Measurements from ENCODE around the gene ANXA10.
"Not testable (repeated sequence)": the region's sequence is repeated elsewhere in the genome, so short reads cannot be mapped to it uniquely, and the experiment has no call there.

Gene ANXA10, protein sequence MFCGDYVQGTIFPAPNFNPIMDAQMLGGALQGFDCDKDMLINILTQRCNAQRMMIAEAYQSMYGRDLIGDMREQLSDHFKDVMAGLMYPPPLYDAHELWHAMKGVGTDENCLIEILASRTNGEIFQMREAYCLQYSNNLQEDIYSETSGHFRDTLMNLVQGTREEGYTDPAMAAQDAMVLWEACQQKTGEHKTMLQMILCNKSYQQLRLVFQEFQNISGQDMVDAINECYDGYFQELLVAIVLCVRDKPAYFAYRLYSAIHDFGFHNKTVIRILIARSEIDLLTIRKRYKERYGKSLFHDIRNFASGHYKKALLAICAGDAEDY

DNA sequence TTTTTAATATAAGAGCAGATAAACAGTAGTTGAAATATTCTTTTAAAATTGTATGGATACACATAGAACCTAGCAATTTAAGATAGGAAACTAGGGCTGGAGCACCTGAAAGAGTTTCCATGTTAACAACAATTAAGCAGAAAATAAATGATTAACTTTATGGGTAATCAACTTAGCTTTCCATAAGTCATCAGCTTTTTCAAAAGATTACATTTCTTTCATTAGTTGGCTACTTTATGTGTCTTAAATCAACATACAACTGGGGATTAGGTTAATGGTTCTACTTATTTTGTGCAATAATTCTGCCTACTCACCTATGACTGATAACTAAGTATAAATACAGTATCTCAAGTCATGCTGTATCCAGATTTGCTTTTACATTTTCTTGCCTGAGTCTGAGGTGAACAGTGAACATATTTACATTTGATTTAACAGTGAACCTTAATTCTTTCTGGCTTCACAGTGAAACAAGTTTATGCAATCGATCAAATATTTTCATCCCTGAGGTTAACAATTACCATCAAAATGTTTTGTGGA, at the start of gene ANXA10:
TSS of gene ANXA10 (plus strand) at position 362 of the 537 bp plus-strand sequence. CDS start at position 526, 164 bp downstream.
- DNase-seq (no peak), ATAC-seq (no peak)

DNA sequence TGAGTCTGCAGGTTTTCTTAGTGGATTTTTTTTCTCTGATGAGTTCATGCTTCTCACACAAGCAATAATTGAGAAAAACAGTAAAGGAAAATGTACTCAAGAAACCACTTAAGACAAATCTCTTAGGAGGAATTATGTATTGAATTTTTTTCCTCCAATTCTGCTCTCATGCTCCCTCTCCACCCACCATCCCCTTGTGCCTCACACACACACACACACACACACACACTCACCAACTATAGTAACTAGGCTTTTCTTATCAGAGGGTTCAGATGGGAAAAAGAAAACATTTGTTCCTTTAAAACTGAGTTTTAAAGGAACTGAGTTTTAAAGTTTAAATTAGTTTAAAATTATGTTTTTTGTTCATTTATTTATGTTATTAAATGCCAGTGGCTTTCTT, 47.0 kb upstream of the ANXA10 start:
- DNase-seq (no peak), ATAC-seq (no peak)

DNA sequence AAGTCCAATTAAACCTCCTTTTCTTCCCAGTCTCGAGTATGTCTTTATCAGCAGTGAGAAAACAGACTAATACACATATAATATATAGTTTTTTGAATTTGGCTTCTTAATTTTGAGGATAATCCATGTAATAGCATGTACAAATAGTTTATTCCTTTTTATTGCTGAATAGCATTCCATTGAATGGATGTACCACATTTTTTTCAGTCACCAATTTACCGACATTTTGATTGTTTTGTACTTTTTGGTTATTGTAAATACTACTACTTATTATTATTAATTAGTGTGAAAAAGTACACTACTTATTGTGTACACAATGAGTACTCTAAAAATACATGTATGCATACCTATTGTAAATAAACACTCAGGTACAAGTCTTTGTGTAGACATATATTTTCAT, 42.3 kb upstream of the ANXA10 start:
- ATAC-seq (no peak), DNase-seq (no peak)

DNA sequence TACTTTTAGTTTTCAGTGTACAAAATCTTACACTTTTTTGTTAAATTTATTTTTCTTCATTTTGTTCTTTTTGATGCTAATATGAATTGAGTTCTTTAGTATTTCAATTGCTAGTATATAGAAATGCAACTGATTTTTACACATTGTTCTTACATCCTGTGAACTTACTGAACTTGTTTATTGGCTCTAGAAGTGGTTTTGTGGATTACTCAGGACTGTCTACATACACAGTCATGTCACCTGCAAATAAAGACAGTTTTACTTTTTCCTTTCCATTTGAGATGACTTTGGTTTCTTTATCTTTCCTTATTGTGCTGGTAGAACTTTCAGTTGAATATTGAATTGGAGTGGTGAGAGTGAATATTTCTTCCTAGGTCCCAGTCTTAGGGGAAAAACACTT, 40.8 kb upstream of the ANXA10 start:
- no peak for DNase-seq
- no peak for ATAC-seq

DNA sequence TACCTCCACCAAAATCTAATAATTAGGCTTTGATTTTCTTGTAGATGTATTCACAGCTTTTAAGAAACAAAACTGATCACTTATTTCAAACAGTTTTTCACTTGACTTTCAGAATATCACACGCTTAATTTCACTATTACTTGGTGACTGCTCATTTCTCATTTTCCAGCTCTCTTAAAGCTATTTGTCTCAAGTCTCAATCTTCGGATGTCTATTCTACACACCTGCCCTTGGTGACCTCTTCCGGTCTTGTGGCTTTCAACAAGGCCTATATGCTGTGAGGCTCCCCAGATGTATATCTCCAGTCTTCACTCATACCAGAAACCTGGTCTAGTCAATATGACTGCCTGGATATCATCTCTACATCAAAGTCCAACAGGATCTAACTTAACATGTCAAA, 34.9 kb upstream of the ANXA10 start:
- ATAC-seq, result no peak
- no peak for DNase-seq

DNA sequence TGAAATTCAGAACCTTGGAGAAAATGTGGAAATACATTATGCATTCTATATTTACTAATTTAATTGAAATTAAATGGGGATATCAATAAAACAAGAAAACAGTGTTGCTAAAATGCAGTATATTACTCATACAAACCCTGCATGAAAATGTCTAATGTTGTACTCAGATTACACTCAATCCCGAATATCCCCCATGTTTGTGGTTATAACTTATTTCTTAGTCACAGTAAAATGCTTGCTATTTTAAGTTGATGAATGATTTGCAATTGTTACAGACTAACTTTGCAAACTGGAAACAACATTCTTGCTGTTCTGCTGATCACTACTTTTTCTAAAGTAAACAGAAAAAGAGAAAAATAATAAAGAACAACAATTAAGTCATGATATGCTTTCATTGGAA, 33.1 kb upstream of the ANXA10 start:
- no peak for ATAC-seq
- no peak for DNase-seq

DNA sequence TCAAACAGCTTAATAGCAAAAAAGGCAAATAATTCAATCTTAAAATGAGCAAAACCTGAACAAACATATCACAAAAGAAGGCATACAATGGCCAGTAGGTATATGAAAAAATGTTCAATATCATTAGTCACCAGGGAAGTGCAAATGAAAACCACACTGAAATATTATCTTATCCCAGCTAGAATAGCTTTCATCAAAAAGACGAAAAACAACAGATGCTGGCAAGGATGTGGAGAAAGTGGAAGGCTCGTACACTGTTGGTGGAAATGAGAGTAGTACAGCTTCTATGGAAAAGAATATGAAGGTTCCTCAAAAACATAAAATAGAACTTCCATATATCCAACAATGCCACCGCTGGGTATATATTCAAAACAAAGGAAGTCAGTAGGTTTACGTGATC, 29.3 kb upstream of the ANXA10 start:
- ATAC-seq, result no peak

DNA sequence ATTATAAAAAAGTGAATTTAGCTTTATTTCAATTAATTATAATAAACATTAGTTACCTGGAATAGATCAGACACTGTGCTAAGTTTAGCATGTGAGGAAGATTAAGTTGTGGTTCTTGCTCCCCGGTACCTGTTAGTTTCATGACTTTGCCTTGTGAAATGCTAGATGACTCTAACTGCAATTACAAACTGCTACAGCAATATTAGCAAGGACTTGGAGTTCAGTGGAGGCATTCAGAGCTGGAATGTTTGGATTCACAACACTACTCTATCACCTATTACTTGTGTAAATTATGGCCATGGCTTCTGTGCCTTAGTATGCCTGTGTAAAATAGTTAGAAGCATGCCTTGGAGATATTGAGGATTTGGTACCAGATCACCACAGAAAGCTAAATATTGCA, 21.4 kb upstream of the ANXA10 start:
- ATAC-seq, result no peak
- DNase-seq, result no peak

More for the DNA sequence above, 29.3 kb upstream of the ANXA10 start:
- no peak for DNase-seq

DNA sequence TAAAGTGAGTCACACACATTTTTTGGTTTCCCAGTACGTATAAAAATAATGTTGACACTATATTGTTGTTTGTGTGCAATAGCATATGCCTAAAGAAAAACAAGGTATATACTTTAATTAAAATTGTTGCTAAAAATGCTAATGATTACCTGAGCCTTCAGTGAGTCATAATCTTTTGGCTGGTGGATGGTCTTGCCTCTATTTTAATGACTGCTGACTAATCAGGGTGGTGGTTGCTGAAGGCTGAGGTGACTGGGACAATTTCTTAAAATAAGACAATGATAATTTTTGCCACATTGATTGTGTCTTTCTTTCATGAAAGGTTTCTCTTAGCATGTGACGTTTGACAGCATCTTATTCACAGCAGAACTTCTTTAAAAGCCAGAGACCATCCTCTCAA, 21.0 kb upstream of the ANXA10 start:
- DNase-seq (no peak), ATAC-seq (no peak)

DNA sequence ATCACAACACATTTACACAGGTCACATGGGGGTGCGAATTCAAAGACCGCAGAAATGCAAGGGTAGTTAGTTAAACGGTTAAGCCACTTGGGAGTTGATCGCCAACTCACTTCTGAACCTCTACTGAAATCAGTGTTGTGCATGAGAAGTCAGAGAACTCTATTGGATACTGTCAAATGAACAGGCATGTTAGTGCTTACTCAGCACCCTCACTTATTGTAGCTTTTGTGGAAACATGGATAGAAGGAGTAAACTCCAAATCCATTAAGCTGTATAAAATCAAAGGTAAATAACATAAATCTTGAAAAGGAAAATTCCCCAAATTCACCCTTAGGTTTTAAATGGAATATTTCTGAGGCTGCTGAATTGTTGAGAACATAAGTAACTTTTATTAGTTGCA, 17.5 kb upstream of the ANXA10 start:
- no peak for ATAC-seq
- no peak for DNase-seq

DNA sequence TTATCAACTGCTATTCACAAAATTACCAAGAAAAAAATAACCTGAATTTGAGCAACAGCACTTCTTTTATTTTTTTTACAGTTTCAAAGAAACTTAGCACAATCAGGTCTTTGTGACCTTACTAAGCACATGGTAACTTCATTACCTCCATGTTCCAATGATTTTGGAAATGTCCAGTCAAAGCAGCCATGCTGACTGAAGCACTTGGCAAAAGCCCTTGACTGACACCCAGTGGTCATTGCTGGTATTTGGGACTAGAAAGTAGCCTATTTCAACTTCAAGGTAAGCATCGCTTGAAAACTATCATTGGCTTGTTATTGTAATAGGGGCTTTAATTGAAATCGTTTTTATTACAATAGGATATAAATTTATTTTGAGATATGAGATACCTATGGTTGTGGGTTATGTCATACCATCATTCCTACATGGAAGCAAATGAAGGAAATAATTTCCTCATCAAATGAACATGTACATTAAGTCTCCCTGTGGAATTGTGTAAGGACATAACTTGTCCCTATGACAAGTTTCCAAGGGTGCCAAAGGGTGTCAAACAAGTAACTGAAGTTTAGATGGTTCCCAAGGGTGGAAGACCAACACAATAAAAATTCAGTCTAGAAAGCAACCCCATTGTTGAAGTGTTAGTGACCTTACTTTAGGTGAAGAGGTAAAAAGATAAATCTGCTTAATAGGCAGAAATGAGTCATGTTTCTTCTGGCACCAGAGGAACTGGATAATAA, 15.2 kb upstream of the ANXA10 start:
- peak; percentile 59 for DNase-seq
- ATAC-seq, result peak; percentile 57

DNA sequence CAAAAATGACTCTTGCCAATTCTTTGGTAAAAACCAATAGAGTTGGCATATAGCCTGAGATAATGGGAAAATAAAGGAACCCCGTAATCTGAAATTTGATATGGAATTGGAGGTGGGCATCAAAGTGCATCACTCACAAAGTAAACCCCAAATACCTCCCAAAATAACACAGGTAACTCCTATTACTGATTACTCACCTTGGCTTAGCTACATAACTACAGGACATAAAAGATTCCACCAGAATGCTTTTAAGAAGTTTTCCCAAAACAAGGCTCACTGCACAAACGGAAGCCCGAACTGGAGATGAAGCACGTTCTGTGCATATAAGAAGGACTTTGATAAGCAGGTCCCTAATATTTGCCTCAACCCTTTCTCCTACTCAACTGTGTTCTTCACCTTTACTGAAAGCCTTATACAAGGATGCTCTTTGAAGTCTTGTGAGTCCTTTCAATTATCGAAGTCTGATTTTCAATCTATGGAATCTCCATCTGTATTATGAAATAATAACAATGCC, 14.6 kb upstream of the ANXA10 start:
- ATAC-seq, result no peak
- DNase-seq, result no peak

DNA sequence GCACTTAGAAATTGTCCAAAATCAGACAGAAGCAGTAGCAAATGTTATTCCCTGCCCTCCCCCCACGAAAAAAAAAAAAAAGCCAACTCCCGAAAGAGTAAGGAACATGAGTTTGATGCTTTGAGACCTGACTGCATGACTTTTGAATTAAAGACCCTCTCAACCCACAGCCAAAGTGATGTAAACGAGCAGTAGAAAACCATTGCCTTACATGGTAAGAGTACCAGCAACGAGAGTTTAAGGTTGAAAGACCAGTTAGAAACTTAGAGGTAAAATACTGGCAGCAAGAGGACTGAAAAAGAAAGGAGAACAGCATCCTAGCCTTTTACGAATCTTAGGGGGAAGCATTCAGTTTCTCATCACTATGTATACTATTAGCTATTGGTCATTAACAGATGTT, 10.0 kb upstream of the ANXA10 start:
- ATAC-seq, result no peak
- no peak for DNase-seq

DNA sequence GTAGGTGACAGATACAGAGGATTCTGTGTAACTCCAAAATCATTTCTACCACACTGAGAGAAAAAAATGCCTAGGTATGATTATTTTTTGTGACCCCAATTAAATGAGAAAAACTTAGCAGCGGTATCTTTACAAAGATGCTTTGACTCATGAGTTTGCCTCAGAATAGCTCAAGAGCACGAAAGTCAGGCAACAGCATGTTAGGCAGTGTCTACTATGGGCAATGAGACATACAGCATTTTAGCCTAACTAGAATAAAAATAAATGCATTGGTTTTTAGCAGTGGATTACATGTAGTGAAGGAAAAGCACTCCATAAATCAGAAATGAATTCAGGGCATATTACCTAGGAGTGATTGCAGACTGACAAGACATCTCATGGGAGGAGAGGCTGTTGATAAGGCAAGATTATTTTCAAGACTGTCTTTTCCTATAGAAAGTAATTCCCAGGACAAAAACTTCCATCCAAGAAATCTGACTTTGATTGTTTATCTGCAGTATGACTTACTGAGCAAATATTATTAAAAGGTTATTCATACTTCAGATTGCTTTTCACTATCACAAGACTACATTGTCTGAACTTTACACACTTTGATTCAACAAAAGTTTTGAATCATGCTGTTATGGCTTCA, 3.6 kb downstream of the ANXA10 start:
- no peak for ATAC-seq
- DNase-seq, result no peak

DNA sequence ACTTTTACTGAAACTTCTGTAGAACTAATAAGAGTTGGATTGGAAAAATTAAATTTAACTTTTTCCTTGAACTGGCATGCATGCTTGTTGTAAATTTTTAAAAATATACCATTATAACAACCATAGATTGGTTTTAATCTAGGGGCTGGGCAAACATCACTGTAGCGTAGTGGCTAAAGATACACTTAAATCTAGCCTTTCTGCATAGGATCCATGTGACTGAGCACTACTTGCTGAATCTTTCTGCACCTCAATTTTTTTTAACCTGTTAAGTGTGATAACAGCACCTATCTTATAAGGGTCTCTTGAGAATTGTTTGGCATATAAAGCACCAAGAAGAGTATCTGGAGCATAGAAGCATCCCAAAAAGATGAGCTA, 4.1 kb downstream of the ANXA10 start:
- no peak for ATAC-seq
- DNase-seq, result no peak

DNA sequence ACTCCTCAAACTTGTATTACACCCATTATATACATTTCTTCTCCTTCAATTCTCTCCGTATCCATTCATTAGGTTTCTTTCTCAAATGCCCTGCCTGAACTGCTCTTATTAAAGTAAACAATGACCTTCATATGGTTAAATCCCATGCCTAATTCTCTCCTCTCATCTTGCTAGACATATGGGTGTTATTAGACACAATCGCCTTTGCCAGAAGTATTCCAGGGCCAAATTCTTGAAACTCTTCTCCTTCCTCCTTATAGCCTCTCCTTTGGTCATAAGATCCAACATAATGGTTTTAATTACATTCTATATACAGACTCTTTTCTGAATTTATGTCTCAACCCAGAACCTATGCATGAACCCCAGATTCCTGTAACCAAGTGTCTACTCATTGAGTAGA, 4.8 kb downstream of the ANXA10 start:
- ATAC-seq (no peak), DNase-seq (no peak)

DNA sequence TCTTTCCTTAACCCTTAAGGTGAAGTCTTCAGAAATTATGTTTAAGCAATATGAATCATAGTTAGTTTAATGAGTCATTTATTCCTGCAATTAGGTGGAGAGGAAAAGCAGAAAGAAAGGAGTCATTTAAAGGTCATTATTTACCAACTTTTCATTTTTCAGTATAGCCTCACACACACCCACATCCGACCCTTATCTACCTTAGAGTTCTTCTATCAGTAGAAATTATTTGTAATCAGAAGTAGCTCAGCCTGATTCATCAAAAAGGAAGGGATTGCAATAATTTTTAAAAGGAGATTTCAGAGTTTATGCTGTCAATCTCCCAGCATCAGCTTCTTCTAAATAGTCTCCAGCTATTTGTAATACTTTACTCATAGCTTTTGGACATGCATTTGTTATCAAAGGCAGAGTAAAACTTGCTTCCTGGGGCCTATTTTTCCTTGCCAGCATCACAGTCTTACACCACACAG, 5.9 kb downstream of the ANXA10 start:
- DNase-seq, result no peak
- no peak for ATAC-seq

DNA sequence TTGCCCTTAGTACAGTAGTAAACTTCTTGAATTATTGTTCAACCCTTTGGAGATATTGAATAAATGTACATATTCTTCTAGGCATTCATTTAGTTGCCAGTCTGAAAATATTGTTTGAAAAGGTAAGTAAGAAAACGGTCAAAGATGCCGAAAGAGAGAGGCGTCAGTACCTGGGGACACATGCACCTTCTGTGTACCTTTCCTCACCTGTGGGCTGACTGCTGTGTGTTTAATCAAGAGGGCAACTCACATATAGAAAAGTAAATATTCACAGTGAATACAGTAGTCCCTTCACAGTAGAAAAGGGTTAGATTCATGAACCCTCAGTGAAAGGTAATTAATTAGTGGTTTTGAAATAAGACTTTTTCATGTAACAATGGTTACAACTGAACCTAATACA, 6.9 kb downstream of the ANXA10 start:
- ATAC-seq, result no peak
- DNase-seq, result no peak

DNA sequence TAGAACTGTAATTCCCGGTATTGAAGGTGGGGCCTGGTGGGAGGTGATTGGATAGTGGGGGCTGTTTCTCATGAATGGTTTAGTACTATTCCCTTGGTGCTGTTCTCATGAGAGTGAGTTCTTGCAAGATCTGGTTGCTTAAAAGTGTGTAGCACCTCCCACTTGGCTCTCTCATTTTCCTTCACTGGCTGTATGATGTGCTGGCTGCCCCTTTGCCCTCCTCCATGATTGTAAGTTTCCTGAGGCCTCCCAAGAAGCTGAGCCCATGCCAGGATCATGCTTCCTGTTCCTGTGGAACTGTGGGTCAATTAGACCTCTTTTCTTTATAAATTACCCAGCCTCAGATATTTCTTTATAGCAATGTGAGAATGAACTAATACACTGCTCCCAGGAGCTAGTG, 8.7 kb downstream of the ANXA10 start:
- ATAC-seq (no peak), DNase-seq (no peak)

DNA sequence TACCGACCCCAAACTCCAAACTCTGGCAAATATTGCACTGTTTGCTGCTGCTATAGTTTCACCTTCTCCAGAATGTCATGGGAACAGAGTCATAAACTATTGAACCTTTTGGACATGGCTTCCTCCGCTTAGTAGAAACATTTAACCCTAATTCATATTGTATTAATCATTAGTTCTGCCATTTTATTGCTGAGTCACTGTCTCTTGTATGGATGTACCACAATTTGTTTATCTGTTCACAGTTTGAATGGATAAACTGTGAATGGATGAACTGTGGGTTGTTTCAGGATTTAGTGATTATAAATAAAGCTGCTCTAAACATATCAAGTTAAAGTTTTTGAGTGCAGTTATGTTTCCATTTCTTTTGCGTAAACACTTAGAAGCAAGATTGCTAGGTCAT, 10.1 kb downstream of the ANXA10 start:
- ATAC-seq (no peak), DNase-seq (no peak)

DNA sequence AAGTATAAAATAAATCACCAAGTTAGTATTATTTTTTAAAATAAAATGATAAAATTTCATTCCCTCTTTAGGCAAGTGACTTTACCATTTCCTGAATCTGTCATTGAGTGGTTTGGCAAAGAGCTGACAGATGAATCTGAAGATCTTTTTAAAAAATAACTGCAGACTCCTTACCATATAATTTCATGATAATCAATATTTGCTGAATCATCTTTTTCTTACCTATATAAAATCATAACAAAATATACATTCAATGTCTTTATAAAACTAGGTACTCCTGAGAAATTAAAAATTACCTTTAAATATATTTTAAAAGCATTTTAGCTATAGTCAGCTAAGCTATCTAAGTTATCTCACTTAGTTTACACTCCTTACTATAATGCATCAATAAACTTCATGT, 17.2 kb downstream of the ANXA10 start:
- DNase-seq, result no peak
- ATAC-seq, result no peak

DNA sequence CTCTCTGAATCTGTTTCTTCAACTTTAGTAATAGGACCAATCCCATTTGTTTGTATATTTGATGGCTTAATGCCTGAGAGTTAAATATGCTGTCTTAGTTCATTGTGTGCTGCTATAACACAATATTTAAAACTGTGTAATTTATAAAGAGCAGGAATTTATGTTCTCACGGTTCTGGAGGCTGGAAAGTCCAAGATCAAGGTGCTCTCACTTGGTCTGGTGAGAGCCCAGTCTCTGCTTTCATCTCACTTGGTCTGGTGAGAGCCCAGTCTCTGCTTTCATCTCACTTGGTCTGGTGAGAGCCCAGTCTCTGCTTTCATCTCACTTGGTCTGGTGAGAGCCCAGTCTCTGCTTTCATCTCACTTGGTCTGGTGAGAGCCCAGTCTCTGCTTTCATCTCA, 20.7 kb downstream of the ANXA10 start:
- not testable (repeated sequence) for ATAC-seq, DNase-seq

DNA sequence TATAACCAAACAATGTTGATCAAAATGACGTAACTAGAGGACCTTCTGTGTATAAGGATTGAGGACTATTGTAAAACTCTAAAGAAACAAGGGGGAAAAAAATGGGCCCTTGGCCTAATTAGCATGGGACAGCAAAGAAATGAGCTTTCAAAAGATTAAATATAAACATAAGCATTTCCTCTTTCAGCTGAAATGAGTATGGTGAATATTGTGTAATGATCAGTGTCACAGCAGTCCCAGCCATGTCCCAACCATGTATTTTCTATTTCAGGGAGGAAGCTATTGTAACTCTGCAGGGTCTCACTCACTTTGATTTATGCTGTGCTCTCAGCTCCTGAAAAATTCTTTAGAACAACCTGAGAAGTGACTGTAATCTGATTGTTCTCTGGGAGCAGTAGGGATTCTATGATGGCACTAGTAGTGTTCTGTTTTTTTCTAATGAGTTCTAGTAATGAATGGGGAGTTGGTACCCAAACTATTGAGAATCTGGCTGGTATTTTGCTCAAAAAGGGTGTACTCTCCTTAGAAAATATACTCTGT, 25.8 kb downstream of the ANXA10 start:
- no peak for ATAC-seq

More for the DNA sequence above, 25.8 kb downstream of the ANXA10 start:
- no peak for DNase-seq

Measured in stimulated activated naive CD8-positive, alpha-beta T cell treated with anti-CD3 and anti-CD28 coated beads, Interleukin-15, Interleukin-2, amounts not matched to agents 100 U/mL and 50 U/mL, for 24 hours (primary cell).